Left kidney (tissue), 2 donors: Measurements from ENCODE around the gene XIRP2. TPM values are rescaled to one million over a fixed set of nuclear protein-coding genes. Genes with fewer than 3 reads are reported as not detected.

Experiments
- DNase-seq: peaks from one replicate; pipeline ENCODE4 v3.0.0-alpha.2; 2013
- polyA plus RNA-seq: library from polyadenylated mRNA; unstranded; fragments of 120-200 nt; gene quantifications from one replicate; pipeline ENCODE4 v1.2.1, GENCODE V29; 2013; ENCODE audit not compliant: insufficient read length

XIRP2 gene
- polyA plus RNA-seq, 1 donor = not detected

DNA sequence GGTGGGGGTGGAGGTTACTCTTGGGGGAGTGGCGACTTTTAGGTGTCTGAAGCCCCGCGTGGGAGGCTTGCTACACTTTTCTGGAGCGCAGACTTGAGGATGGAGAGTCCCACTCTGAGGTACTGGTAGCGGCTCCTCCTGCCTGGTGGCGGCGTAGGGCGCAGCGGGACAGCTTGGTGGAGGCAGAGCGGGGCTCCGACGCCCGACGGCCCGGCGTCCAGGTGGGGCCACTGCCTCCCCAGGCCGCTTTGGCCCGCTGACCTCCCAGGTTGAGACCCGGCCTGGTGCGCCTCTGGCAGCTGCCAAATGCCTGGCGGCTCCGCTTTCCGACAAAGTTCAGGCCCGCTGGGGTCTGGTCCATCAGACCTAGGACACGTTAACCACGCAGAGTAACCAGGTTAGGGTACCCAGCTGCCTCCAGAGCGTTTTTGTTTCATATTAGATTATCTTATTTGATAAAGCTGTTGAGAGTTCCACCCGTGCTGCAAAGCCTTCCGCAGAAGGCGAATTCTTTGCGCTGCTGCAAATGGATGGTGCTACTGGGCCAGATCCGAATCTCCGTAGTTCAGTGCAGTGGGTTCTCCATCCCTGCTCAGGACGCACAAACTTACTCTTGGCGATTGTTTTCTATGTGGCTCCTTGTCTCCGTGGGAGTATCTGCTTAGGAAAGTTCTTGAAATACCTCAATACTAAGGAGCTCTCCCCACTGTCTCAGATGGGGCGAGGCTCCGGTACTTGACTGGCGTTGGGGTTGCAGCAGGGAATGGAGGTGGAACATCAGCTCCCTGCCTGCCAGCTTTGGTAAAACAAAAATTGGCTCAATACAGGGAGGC is 405.9 kb downstream of the XIRP2 start:
- DNase-seq = peak; percentile 5

DNA sequence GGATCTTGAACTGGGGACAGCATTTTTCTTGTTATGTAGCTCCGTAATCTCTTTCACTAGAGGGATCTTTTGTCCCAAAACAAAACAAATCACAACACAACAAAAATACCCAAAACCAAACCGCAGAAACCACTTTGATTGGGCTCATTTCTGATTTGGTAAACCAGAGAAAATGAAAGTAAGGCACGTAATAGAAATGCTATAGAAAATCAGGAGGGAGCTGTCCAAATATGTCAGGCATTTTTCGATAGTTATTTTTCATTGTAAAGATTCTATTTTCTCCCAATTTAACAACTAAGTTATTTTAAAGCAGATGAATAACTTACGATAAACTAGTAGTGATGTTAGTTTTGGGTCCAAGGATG is 406.5 kb downstream of the XIRP2 start:
- DNase-seq = peak; percentile 27

DNA sequence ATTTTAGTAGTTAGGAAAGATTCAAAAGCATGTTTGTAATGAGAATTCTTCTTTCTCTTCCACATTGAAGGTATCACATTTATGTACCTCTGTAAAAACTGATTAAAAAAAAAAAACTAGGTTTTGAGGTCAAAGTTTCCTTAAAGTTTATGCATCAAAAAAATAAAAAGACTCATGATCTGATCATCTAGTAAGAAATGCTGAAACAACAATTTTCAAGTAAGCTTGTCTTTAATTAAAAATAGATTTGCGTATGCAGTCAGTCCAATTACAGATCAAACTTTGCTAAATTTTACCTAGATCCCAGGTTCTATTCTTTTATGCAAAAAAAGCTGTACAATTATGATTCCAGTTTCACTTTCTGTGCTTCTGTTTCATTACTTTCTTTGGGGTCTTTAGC is 409.0 kb downstream of the XIRP2 start:
- no peak for DNase-seq

DNA sequence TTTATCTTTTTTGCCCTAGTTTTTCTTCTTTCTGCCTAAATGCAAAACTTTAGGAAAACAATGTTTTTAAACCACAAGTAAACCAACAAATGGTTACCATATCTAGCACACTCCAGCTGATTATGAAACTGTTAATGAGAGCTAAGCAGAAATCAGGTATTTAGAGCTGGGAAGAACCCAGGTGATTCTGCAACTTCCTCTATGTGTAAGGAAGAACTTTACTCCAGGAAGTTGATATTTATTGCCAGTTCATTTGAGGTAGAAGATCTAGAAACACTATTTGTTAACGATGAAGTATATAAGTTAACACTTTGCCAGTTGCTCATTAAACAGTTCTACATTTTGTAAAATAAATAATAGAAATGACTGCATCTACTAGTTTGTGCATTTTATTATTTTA is 409.7 kb downstream of the XIRP2 start:
- DNase-seq = no peak
